ENCODE data around the gene C5orf58.

The C5orf58 gene

GRCh38 chr5:170204202-170204601 lies 28.6 kb upstream of the C5orf58 start:
- TF ChIP-seq MYC (IDR thresholded peaks at IDR 0.05; ENCODE audit: low read depth, low read length), result no peak
- no peak for DNase-seq (ENCODE audit: low read depth)
- H3K4me3 ChIP-seq (ENCODE audit: low read depth, low read length), result no peak overlapping the region

- no peak for DNase-seq (ENCODE audit: low read depth)
- no peak overlapping the region for H3K4me3 ChIP-seq (ENCODE audit: low read depth, low read length)
- TF ChIP-seq POLR2A (IDR thresholded peaks at IDR 0.05; ENCODE audit: extremely low read depth, insufficient read length) (no peak), CTCF (IDR thresholded peaks at IDR 0.05; ENCODE audit: low read depth, low read length) (no peak), MYC (IDR thresholded peaks at IDR 0.05; ENCODE audit: low read depth, low read length) (no peak)
- TF ChIP-seq, protein P1, sequence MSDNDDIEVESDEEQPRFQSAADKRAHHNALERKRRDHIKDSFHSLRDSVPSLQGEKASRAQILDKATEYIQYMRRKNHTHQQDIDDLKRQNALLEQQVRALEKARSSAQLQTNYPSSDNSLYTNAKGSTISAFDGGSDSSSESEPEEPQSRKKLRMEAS (IDR thresholded peaks at IDR 0.05; ENCODE audit: low read depth, low read length), result no peak
These were observed 26.6 kb upstream of the C5orf58 start for GRCh38 chr5:170206216-170206615.

GRCh38 chr5:170206958-170207357 lies 25.8 kb upstream of the C5orf58 start:
- no peak overlapping the region for H3K4me3 ChIP-seq (ENCODE audit: low read depth, low read length)
- DNase-seq (ENCODE audit: low read depth), result no peak
- TF ChIP-seq POLR2A (IDR thresholded peaks at IDR 0.05; ENCODE audit: extremely low read depth, insufficient read length), result no peak
- no peak for TF ChIP-seq MYC (IDR thresholded peaks at IDR 0.05; ENCODE audit: low read depth, low read length)
- TF ChIP-seq, protein P1 (IDR thresholded peaks at IDR 0.05; ENCODE audit: low read depth, low read length), result no peak
- no peak for TF ChIP-seq CTCF (IDR thresholded peaks at IDR 0.05; ENCODE audit: low read depth, low read length)

DNA sequence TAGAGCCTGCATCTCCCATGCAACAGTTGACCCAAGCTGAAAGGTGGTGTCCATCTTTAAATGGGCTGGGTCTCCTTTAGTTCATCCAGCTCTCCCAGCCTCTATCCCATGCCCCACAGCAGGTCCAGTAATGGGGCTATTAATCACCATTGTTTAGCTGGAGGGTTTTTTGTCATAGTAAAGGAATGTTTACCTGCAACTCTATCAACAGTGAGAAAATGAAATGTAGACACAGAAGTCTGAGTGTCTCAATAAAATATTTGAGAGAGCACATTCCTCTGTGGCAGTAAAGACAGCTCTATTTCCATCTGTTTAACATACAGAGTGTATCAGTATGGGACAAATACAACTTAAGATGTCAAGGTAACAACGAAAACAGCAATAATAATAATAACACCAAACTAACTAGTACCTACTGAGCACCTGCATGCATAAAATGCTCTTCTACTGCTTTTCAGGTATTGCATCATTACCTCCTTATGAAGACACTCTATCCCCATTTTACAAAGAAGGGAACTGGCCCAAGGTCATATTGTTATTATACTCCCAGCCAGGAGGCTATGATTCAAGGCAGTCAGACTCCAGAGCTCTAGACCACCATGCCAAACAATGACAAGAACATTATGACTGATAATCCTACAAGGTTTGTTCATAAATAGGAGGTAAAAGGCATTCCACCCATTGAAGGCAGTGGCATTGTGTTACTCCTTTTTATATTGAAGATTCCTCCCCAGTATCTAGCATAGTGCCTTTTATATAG lies 21.0 kb upstream of the C5orf58 start:
- DNase-seq (ENCODE audit: low read depth), result no peak
- H3K4me3 ChIP-seq (ENCODE audit: low read depth, low read length), result no peak overlapping the region
- TF ChIP-seq MYC (IDR thresholded peaks at IDR 0.05; ENCODE audit: low read depth, low read length) (no peak), CTCF (IDR thresholded peaks at IDR 0.05; ENCODE audit: low read depth, low read length) (no peak), POLR2A (IDR thresholded peaks at IDR 0.05; ENCODE audit: extremely low read depth, insufficient read length) (no peak)
- TF ChIP-seq, protein P1 (IDR thresholded peaks at IDR 0.05; ENCODE audit: low read depth, low read length), result no peak

DNA sequence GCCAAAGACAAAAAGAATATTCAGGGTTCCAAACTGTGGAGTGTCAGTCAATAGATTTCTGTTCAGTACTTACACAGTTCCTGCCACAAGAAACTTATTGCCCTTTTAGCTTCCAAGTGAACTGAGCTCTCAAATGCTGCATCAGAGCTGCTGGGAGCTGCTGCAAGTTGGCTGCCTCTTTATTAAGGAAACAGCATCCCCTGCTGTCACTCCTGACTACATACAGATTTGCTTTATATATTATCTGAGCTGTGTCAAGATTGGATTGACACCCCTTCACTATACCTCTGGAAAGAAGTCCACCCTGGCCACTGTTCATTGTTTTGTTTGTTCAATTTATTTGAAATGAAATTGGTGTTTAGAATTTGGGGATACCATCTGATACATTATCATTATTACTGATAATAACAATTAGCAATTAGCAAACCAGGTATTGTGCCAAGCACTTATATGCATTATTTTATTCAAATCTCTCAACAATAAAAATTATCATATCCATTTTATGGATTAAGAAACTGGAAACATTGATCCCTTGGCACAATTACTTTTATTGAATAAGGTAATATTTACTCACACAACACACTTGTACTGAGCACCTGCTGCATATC lies 16.4 kb upstream of the C5orf58 start:
- peak; percentile 79 for DNase-seq (ENCODE audit: low read depth)
- TF ChIP-seq MYC (IDR thresholded peaks at IDR 0.05; ENCODE audit: low read depth, low read length), result no peak; the same call in 1 of the 2 replicates
- peak; percentile 69 for TF ChIP-seq CTCF (IDR thresholded peaks at IDR 0.05; ENCODE audit: low read depth, low read length)
- TF ChIP-seq POLR2A (IDR thresholded peaks at IDR 0.05; ENCODE audit: extremely low read depth, insufficient read length), result no peak

GRCh38 chr5:170217831-170218230 lies 15.0 kb upstream of the C5orf58 start:
- H3K4me3 ChIP-seq (ENCODE audit: low read depth, low read length), result no peak overlapping the region
- DNase-seq (ENCODE audit: low read depth), result no peak
- TF ChIP-seq POLR2A (IDR thresholded peaks at IDR 0.05; ENCODE audit: extremely low read depth, insufficient read length) (no peak), CTCF (IDR thresholded peaks at IDR 0.05; ENCODE audit: low read depth, low read length) (no peak), MYC (IDR thresholded peaks at IDR 0.05; ENCODE audit: low read depth, low read length) (no peak)
- TF ChIP-seq, protein P1 (IDR thresholded peaks at IDR 0.05; ENCODE audit: low read depth, low read length), result no peak

More for the DNA sequence above, 16.4 kb upstream of the C5orf58 start:
- no peak overlapping the region for H3K4me3 ChIP-seq (ENCODE audit: low read depth, low read length)

Data from NB4 (cell line).